NCI-H2227 (cell line): ENCODE results near the gene MUC5B.
A peak's percentile ranks its signal among the peaks of the same experiment; 100 is the strongest.
"Not testable (repeated sequence)": the region's sequence is repeated elsewhere in the genome, so short reads cannot be mapped to it uniquely, and the experiment has no call there.

Experiments
- DNase-seq: peaks from one replicate; lab custom pipeline; 2025; ENCODE audit not compliant: unreplicated experiment; lab: John Stamatoyannopoulos, UW

Gene MUC5B

GRCh38 chr11:1202776-1203504 is 19.9 kb upstream of the MUC5B start:
- DNase-seq: peak; percentile 65

- no peak for DNase-seq
Observed at GRCh38 chr11:1203505-1204271, 19.2 kb upstream of the MUC5B start.

DNA sequence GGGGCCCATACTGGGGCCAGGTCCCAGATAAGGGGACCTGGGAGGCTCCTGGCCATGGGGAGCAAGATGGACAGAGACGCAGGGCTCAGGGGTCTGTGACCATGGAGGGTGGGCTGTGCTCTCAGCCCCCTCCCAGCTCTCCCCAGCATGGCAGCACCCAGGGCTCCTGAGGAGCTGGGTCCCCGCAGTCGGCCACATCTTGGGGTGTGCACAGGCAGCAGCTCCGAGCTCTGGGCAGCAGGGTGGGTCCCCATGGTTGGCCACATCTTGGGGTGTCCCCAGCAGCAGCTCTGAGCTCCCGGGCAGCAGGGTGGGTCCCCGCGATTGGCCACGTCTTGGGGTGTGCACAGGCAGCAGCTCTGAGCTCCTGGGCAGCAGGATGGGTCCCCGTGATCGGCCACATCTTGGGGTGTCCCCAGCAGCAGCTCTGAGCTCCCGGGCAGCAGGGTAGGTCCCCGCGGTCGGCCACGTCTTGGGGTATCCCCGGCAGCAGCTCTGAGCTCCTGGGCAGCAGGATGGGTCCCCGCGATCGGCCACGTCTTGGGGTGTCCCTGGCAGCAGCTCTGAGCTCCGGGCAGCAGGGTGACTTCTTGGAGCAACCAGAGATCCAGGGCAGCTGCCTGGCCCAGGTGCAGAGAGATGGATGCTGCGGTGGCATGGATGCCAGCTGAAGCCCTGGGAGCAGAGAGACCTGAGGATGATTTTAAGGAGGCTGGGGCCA is 18.3 kb upstream of the MUC5B start:
- DNase-seq: no peak

DNA sequence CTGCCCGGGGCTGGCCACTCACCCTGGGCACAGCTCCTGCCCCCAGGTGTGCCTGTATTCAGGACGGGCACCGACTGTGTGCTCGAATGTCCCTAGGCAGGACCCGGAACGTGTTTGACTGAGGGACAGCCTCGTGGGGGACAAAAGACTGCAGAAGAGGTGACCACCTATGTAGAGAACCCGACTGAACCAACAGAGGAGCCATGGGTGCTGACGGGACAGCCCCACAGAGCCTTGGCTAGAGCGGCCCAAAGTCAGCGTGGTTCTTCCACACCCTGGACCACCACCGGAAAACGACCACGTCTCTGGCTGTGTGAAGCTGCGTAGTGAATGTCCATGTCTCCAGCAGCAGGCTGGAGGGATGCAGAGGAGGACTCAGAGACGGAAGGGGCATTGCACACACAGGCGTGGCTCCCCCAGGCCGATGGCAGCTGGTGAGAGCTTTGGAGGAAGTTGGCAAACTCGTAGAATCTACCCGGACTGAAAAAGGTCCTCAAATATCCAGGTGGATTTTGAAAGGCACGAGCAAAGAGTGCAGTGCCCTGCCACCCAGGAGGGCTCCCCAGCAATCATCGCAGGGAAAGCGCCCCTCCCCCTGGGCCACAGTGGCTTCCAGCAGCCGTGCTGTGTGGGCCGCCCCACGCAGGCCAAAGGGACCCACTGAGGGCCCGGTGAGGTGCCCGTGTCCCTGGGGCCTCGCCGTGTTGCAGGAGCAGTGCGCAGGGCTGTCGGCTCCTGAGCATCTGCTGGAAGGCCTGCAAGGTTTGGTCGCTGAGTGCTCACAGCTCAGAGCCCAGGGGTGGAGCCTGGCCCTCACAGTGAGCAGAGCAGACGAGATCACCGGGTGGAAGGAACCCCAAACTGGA is 17.5 kb upstream of the MUC5B start:
- DNase-seq: no peak

- no peak for DNase-seq
Observed at GRCh38 chr11:1205987-1206331, 16.9 kb upstream of the MUC5B start.

DNA sequence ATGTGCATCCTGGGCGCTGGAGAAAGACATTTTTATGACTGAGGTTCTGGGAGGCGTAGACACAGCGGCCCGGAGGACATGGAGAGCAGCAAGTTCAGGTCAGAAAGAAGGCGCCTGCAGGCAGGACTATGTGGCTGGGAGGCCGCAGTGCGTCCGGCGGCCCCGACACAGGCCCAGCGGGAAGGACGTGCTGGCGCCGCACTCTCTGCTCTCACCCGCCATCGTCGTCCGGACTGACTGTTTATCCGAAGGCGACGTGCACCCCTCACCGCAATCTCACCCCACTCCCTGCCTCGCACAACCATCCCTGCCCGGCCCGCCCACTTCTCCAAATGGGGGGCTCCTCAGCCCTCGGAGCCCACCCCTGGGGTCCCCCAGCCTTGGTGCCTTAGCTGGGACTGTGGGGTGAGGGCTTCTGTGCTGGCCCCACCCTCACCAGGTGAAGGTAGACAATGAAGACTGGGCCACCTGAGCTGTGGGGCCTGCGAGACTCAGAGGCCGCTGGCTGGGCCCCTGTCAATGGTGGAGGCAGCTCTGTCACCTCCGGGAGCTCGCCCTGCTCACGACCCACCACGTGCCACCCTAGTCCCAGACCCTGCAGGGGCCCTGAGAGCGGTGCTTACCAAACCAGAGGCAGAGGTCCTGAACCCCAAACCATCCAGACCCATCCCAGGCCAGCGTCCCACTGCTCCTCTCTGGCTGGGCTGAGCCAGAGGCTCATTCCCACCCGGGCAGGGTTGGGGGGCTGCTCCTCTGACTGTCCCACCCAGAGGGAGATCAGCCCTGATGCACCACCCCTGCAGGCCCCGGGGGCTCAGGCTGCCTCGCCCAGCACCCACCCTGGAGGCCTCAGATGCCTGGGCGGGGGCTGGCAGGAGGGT is 16.2 kb upstream of the MUC5B start:
- DNase-seq: no peak

- no peak for DNase-seq
Observed at GRCh38 chr11:1207401-1208143, 15.3 kb upstream of the MUC5B start.

GRCh38 chr11:1208144-1208393 is 14.8 kb upstream of the MUC5B start:
- no peak for DNase-seq

GRCh38 chr11:1208394-1209261 is 14.2 kb upstream of the MUC5B start:
- no peak for DNase-seq

GRCh38 chr11:1209371-1210057 is 13.4 kb upstream of the MUC5B start:
- DNase-seq: no peak

- DNase-seq: no peak
Observed at GRCh38 chr11:1211838-1212237, 11.0 kb upstream of the MUC5B start.

- DNase-seq: not testable (repeated sequence)
Observed at GRCh38 chr11:1215826-1216225, 7.0 kb upstream of the MUC5B start.

DNA sequence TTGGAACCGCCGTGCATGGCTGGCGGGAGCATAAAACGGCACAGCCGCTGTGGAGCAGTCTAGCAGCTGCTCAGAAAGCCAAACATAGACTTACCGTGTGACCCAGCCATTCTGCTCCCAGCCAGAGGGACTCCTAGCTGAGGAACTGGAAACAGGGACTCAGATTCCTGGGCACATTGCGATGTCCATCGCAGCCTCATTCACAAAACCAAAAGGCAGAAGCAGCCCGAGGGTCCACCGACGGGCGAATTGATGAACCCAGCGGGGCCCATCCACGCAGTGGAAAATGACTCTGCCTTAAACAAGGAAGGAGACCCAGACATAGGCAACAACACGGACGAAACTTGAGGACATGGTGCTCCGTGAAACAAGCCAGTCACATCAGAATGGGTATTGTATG is 5.7 kb upstream of the MUC5B start:
- DNase-seq: no peak

- no peak for DNase-seq
Observed at GRCh38 chr11:1218256-1218787, 4.5 kb upstream of the MUC5B start.

GRCh38 chr11:1218788-1219445 is 3.9 kb upstream of the MUC5B start:
- no peak for DNase-seq

DNA sequence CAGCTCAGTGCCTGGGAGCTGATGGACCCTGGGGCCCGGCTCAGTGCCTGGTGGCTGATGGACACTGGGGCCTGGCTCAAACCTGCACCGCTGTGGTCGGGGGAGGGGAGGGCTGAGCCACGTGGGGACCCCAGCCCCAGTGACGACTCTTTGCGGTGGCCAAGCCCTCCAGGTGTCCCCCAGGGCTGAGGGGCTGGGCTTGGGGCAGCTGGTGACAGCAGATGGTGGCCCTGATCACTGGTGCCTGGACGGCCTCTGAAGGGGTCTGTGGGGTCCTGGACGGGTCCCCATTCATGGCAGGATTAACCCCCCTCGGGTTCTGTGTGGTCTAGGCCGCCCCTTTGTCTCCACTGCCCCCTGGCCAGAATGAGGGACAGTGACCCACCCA is 3.4 kb upstream of the MUC5B start:
- no peak for DNase-seq
